C4-2B (cell line): Measurements from ENCODE around the gene MED12L.

Source experiments
- H3K27ac ChIP-seq: fragments of 450-650 bp; 2 replicates; pipeline ENCODE4 v1.5.1; 2017
- ZFX ChIP-seq: fragments of 450-650 bp; IDR thresholded peaks from 2 replicates; pipeline ENCODE4 v1.6.1; 2017
- TF ChIP-seq, protein P1 (sequence below): fragments of 450-650 bp; conservative IDR thresholded peaks from 2 replicates; pipeline ENCODE4 v1.5.1; 2017; ENCODE audit warnings: mild to moderate bottlenecking

Gene MED12L

DNA sequence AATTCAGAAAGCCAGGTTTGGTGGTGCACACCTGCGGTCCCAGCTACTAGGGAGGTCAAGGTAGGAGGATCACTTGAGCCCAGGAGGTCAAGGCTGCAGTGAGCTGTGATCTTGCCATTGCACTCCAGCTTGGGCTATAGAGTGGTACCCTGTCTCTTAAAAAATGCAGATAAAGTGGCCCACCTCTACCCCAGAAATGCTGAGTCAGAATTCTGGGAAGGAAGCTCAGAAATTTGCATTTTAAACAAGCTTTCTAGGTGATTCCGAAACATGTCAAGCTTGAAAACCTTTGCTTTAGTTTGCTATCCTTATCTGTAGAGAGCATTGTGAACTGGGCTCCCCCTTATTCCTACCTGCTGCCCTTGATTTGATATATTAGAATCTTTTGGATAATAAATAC is 7.7 kb downstream of the MED12L start:
- no peak overlapping the region for H3K27ac ChIP-seq
- no peak for TF ChIP-seq ZFX
- TF ChIP-seq, protein P1, sequence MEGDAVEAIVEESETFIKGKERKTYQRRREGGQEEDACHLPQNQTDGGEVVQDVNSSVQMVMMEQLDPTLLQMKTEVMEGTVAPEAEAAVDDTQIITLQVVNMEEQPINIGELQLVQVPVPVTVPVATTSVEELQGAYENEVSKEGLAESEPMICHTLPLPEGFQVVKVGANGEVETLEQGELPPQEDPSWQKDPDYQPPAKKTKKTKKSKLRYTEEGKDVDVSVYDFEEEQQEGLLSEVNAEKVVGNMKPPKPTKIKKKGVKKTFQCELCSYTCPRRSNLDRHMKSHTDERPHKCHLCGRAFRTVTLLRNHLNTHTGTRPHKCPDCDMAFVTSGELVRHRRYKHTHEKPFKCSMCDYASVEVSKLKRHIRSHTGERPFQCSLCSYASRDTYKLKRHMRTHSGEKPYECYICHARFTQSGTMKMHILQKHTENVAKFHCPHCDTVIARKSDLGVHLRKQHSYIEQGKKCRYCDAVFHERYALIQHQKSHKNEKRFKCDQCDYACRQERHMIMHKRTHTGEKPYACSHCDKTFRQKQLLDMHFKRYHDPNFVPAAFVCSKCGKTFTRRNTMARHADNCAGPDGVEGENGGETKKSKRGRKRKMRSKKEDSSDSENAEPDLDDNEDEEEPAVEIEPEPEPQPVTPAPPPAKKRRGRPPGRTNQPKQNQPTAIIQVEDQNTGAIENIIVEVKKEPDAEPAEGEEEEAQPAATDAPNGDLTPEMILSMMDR = no peak

DNA sequence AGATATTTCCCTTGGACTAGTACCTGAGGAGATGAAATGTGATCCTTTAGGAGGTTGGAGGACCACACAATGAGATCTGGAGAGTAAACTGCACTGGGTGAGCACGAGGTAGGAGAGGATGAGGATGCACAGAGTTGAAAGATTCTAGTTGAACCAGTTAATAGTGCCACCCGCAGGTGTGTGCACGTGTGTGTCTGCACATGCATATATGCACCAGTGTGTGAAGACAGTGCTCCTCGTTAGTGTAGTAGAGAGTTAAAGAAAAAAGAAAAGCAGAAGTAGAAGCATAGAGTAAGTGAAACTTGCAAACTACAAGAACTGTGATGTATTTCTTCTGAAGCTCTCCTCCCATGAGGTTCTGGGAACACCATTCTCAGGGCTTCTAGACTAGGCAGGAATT is 8.4 kb downstream of the MED12L start:
- TF ChIP-seq, protein P1 = no peak
- no peak for TF ChIP-seq ZFX
- no peak overlapping the region for H3K27ac ChIP-seq

DNA sequence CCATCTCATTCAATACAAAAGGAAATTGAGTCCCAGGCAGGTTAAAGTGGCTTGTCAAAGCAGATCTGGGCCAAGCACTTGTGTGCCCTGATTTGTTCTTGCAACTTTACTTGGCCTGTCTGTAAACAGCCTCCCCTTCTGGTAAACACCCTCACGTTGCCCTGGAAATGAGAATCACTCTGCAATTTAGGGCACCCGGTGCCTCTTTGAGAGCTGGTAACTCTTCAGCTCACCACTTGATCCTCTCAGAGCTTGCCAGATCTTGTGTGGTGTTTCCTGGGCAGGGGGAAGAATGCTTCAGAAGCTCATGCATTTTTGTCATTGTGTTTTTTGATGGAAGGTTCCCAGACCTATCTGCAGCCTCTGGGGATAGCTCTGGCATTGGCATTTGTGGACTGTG is 11.3 kb downstream of the MED12L start:
- H3K27ac ChIP-seq = no peak overlapping the region

DNA sequence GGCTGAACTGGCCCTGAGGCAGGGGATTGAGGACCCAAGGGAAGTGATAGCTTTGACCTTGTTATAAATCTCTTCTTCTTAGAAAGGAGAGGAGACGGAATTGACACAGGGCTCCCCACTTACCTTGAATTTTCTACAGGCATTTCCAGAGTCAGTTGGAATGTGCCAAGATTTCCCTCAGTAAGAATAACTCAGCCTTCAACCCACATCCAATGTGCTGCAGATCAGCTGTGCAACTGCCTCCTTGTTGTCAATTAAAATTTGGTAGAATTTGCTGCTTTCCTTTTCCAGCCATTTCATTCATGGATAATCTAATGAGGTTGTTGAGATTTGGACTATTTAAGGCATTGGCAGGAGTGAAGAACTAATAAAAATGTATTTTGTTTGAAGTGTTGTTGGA is 14.6 kb downstream of the MED12L start:
- no peak for TF ChIP-seq ZFX
- TF ChIP-seq, protein P1 = no peak

More for the DNA sequence above, 11.3 kb downstream of the MED12L start:
- no peak for TF ChIP-seq ZFX
- TF ChIP-seq, protein P1 = no peak

DNA sequence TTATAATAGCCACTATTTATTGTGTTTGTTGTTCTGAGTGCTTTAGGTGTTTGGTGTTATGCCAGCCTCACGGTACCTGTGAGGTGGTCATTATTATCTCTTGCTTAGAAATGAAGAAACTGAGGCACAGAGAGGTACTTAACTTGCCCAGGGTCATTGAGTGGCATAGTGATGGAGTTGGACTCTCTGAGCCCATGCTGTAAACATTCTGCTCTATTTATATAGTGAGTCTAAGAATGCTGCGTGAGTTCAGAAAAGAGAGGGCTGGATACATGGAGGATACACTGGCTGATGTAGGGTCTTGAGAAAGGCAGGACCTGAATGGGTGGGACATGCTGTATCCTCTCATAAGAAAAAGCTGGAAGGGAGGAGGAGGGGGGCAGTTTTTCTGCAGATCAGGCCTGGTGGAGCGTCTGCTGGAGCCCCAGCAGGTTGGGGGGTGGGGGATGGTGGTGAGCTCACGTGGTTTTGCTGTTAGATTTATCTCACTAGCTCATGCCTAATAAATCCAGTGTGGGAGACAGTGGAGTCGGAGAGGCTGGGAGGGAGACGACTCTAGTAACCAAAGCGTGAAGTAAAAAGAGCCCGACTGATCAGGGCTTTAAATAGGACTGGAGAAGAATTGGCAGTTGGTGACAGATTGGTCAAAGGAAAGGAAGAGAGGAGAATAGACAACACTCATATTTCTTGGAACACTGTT is 16.0 kb downstream of the MED12L start:
- H3K27ac ChIP-seq = no peak overlapping the region
- TF ChIP-seq, protein P1 = no peak
- no peak for TF ChIP-seq ZFX

More for the DNA sequence above, 14.6 kb downstream of the MED12L start:
- H3K27ac ChIP-seq = no peak overlapping the region; the same call in 1 of the 2 replicates

DNA sequence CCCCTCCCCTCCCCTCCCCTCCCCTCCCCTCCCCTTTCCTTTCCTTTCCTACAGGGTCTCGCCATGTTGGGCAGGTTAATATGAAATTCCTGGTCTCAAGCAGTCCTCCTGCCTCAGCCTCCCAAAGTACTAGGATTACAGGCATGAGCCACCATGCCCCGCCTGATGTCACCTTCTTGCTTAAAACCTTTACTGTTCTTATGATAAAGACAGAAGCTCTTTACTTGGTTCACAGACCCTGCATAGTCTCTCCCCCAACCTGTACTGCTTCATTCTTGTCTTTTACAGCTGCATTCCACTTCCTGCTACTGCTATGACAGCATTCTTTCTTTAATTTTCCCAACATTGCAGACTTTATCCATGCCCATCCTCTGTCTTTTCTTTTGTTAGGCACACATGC is 20.8 kb downstream of the MED12L start:
- no peak overlapping the region for H3K27ac ChIP-seq
- no peak for TF ChIP-seq ZFX
- TF ChIP-seq, protein P1 = no peak

DNA sequence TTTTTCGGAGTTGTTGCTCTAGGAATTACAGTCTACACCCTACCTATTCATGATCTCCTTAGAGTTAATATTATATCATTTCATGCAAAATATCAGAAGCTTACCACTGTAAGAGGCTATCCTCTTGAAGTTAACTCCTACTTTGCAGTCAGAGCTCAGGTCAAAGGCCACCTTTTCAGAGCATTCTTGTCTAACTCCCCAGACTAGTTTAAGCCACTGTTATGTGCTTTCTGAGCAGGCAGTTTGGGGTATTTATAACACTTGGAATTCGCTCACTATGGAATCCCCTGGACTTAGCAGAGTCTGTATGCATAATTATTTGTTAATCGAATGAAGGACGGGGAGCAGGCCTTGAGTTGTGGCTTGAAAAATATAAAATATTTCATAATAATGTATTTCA is 21.7 kb downstream of the MED12L start:
- H3K27ac ChIP-seq = no peak overlapping the region
- no peak for TF ChIP-seq ZFX
- TF ChIP-seq, protein P1 = no peak
